MV-4-11 (cell line): ENCODE measurements around the gene USP40.
A peak's percentile ranks its signal among the peaks of the same experiment; 100 is the strongest.

Experiments
- DNase-seq: peaks from one replicate; lab custom pipeline; 2025; lab: John Stamatoyannopoulos, UW

Gene USP40

GRCh38 chr2:233495503-233496496 lies 70.8 kb downstream of the USP40 start:
- DNase-seq: no peak

GRCh38 chr2:233492751-233493150 lies 73.8 kb downstream of the USP40 start:
- DNase-seq: no peak

GRCh38 chr2:233492078-233492477 lies 74.5 kb downstream of the USP40 start:
- no peak for DNase-seq

GRCh38 chr2:233491326-233491725 lies 75.3 kb downstream of the USP40 start:
- no peak for DNase-seq

- no peak for DNase-seq
Observed at GRCh38 chr2:233490831-233491230, 75.8 kb downstream of the USP40 start.

GRCh38 chr2:233489666-233490065 lies 76.9 kb downstream of the USP40 start:
- DNase-seq: no peak

GRCh38 chr2:233489143-233489542 lies 77.4 kb downstream of the USP40 start:
- DNase-seq: no peak

GRCh38 chr2:233487748-233488345 lies 78.7 kb downstream of the USP40 start:
- DNase-seq: no peak

GRCh38 chr2:233486778-233487552 lies 79.6 kb downstream of the USP40 start:
- no peak for DNase-seq

GRCh38 chr2:233486357-233486756 lies 80.2 kb downstream of the USP40 start:
- DNase-seq: no peak

GRCh38 chr2:233485726-233486125 lies 80.9 kb downstream of the USP40 start:
- no peak for DNase-seq

- peak; percentile 16 for DNase-seq
Observed at GRCh38 chr2:233482616-233483015, 84.0 kb downstream of the USP40 start.

GRCh38 chr2:233481368-233482142 lies 85.0 kb downstream of the USP40 start:
- DNase-seq: no peak

GRCh38 chr2:233480490-233481202 lies 85.9 kb downstream of the USP40 start:
- peak; percentile 57 for DNase-seq

GRCh38 chr2:233479616-233480489 lies 86.7 kb downstream of the USP40 start:
- no peak for DNase-seq

GRCh38 chr2:233477548-233478433 lies 88.8 kb downstream of the USP40 start:
- DNase-seq: no peak

GRCh38 chr2:233476651-233477547 lies 89.7 kb downstream of the USP40 start:
- DNase-seq: no peak

GRCh38 chr2:233476063-233476410 lies 90.5 kb downstream of the USP40 start:
- no peak for DNase-seq
